GM19193 (cell line): Measurements from ENCODE around the gene LY6G5B.

Experiments
- POLR2A ChIP-seq: IDR thresholded peaks from 4 replicates; pipeline ENCODE4 v1.6.1; 2011; ENCODE audit not compliant: insufficient read depth, insufficient read length; ENCODE audit errors: extremely low read depth

The LY6G5B gene

DNA sequence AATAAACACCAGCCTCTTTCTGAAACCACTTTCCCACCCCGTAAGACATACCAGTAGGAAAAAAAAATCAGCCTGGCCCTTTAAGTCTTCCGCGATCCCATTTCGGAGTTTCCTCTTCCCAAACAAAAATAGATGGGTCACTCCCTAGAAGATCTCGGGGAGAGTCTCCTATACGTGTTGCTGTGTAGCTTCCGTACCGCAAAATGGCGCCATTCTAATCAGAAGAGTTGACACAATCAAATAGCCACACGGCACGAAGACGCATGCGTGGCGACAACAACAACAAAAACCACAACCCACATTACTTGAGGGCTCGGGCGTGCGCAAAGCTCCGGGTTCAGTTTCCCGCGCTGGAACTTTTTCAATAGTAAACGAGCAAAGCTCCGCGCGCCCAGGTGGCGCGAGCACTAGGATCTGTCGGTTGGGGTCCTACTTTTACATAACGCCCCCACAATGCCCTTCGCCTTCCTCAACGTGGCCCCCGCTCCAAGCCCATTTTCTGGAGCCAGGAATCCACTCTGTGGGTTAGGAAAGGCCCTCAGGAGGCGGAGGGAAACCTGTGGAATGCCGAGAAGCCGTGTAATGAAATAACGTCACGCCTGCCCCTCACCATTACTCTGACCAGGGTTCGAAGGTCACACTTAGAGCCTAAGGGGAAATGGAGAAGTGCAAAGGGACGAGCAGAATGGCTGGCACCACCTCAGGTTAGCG, 4.8 kb upstream of the LY6G5B start, which contains the start of gene GPANK1:
Gene GPANK1 (minus strand): TSS at position 208 of the 711 bp plus-strand sequence. CDS start 519 bp downstream, outside the sequence.
- TF ChIP-seq POLR2A = no peak

DNA sequence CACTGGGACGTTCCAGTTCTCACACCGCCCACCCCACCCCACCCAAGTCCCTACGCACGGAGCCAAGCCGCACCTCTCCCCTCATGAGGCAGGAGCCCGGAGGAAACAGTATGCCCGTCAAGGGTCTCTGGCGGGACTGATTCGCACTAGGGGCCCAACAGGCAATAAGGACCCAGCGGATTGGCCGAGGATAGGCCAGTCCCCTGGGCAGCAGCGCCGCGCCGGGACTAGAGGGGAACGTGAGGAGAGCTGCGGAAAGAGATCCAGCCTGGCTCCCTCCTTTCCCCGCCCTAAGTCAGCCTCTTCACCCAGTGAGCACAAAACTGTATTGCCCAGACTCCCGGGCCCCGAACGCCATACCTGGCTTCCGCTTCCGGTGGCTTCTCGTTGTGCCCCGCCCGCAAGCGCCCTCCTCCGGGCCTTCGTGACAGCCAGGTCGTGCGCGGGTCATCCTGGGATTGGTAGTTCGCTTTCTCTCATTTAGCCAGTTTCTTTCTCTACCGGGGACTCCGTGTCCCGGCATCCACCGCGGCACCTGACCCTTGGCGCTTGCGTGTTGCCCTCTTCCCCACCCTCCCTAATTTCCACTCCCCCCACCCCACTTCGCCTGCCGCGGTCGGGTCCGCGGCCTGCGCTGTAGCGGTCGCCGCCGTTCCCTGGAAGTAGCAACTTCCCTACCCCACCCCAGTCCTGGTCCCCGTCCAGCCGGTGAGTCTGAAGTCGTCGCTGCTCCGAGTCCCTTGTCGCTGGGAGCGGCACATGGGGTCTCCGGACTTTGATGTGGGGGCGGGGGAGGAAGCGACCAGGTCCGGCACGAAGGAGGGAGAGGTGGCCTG, 4.1 kb upstream of the LY6G5B start, which contains the start of gene CSNK2B:
Gene CSNK2B (plus strand): TSS at position 580 of the 836 bp plus-strand sequence. CDS start 752 bp downstream, outside the sequence.
- peak; percentile 87 for TF ChIP-seq POLR2A

DNA sequence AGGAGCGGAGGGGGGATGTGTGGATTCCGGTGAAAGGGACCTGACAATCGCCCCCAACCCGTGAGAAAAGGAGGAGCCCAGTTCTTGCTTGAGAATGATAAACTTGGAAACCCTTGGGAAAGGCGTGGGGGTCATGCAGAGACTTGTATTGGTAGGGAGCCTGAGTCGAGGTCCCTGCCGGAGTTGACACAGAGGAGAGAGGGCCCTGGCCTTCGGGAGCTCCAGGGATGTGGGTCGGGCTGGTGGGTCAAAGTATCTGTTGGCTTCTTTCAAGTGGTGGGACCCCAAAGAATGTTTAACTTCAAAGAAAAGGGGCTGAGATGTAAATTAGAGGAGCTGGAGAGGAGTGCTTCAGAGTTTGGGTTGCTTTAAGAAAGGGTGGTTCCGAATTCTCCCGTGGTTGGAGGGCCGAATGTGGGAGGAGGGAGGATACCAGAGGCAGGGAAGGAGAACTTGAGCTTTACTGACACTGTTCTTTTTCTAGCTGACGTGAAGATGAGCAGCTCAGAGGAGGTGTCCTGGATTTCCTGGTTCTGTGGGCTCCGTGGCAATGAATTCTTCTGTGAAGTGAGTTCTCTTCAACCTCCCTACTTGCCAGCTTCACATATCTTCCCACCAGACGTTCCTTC, 3.3 kb upstream of the LY6G5B start:
- TF ChIP-seq POLR2A = no peak

DNA sequence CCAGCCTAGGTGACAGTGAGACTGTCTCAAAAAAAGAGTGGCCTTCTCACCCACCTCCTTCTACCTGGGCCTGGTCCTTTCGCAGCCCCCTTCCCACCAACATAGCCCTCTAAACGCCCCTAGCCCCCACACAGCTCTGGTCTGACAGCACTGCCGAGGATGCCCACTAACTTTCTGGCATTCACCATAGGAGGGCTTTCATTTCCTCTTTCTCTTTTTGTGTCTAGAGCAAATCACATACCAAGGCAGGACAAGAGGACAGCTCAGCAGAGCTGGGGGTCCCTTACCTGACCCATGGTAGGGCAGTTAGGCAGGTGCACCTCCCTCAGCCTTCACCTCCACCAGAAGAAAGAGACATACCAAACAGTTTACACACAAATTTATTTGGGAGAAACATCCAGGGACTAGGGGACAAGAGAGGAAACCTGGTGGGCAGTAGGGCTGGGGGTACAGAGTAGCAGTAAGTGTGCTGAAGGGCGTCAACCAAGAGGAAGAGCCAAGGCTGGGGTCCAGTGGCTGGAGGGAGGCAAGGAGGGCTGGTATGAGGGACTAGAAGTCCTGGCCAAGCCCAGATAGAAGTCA, 6.6 kb downstream of the LY6G5B start:
- no peak for TF ChIP-seq POLR2A

DNA sequence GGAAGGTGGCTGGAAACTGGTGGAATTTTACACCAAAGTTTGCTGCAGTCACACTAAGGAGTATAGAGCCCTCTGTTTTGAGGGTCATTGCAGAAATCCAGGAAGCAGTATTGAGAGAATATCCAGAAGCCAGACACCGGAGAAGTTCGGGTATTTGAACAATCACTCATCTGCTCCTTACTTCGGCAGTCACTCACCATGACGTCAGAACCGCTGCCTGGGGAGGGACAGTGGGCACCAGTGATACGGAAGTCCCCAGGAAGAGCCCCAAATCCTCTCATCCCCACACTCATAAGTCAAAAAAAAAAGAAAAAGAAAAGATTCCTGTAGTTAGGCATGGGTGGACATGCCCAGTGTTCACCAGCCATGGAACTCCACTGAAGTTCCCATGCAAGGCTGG, 7.1 kb downstream of the LY6G5B start:
- no peak for TF ChIP-seq POLR2A

DNA sequence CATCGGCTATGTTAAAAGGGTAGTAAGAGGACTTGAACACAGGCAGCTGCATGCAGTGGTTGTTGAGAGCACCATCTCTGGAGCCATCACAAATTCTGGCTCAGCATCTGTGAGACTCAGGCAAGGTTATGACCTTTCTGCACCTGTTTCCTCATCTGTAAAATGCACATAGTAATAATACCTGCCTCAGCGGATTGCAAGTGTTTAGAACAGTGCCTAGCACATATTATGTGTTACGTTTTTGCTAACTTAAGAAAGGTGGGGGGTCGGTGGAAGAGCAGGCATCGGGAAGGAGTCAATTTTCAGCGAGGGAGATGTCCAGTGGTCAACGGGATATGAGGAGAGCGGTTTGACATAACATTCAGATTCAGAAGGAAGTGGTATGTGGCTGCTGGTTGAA, 8.2 kb downstream of the LY6G5B start:
- no peak for TF ChIP-seq POLR2A

DNA sequence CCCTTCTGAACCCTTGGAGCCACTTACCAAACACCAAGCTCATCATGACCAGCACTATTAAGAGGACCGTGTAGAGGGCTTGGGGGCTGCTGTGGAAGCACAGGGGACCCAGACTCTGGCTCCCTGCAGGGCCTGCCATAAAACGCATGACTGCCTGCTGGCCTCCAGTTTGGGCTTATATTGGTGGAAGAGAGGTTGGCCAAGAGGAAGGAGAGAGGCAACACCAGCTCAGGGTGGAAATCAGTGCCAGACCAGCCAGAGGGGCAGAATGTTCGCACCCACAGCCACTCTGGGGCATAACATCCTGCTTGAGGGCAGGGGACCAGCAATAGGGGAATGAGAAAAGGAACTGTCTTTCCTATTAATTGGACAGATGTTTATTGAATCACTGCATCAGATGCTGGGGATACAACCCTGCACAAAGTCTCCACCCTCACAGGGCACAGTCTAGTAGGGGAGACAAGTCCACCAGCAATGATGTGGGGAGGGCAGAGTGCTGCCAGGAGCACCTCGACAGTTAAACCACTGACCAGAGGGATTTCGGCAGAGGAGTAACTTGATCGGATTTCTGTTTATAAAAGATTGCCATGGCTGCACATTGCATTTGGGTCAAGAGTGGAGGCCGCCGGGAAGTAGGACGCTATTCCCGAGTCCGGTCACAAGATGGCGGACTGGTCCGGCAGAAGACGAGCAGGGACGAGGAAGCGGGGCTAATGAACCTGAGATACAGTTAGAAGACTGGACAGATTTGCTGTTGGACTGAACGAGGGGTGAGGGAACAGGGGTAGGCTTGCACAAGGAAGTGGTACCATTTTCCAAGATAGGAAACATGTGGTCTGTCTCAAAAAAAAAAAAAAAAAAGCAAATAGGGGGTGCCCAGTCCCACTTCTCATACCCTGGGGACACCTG, 10.7 kb downstream of the LY6G5B start, which contains the start of gene LY6G5C:
Gene LY6G5C (minus strand): TSS at position 842 of the 909 bp plus-strand sequence. CDS start 694 bp downstream, at position 148.
- TF ChIP-seq POLR2A = no peak

DNA sequence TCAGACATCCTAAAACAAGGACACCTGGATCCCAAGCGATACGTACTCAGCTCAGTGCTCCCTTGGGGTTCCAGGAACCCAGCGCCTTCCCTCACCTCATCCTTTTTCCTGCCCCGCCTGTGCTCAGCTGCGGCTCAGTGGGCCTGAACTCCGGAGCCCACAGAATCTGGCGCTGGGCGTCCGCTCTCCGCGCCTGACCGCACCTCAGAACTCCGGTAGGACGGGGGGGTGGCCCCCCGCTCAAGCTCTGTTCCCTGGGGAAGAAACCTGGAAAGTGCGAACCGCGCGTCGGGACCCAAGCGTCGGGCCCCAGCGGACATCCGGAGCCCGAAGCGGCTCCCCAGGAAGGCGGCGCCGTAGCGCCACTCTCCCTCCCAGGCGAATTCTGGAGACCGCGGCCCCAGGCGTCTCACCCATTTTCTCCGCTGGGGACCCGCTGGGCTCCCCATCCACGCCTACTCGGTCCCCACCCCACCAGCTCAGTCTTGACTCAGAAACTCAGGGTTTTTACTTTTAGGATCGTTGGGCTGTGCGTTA, 11.4 kb downstream of the LY6G5B start:
- TF ChIP-seq POLR2A = no peak

DNA sequence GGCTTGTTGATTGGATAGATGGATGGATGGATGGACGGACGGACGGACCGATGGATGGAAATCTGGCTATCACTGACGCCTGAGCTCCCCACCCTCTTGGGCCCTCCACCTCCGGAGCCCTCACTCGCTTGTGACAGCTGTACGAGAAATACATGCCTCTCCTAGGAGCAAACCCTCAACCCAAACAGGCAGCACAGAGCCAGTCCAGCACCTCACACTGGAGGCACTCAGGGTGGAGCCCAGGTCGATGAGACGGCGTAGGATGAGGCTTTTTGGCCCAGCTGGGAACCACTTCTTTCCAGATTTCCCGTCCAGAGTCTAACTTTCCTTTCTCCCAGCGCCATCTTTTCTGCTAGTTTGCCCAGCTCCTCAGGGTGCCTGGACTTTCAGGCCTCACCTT, 13.8 kb downstream of the LY6G5B start:
- TF ChIP-seq POLR2A = no peak

DNA sequence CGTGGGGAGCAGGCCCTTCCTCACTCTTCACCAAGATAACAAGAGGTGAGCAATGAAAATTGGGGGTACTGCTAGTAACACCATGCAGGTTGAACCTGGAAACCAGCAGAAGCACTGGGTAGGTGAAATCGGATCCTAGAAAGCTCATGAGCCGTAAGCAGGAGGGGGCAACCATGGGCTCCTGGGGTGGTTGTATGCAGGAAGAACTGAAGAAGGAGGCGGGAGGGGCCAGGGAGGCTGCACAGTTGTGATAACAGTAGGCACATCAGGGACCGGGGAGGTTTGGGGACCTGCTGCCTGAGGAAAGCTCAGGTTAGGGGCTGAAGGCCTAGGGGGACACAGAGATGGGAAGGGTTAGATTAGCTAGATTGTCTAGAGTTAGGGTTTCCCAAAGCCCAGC, 16.7 kb downstream of the LY6G5B start:
- TF ChIP-seq POLR2A = no peak

DNA sequence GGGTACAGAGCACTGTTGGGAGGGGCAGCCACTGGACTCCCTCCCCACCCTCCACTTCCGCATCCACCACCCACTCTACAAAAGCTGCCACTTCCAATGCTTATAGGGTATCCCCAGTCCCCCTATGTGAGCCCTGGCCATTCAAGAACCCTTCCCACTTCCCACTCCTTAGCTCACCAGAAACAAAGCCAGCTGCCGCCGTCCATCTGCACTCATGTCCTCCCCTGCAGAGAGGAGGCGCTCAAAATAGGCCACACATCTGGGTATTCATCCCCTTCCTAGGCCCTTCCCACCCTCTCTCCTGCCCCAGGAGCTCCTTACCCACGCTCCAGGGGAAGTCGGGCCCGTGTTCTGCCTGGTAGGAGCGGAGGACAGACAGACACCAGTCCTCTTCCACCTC, 17.5 kb downstream of the LY6G5B start:
- TF ChIP-seq POLR2A = no peak

DNA sequence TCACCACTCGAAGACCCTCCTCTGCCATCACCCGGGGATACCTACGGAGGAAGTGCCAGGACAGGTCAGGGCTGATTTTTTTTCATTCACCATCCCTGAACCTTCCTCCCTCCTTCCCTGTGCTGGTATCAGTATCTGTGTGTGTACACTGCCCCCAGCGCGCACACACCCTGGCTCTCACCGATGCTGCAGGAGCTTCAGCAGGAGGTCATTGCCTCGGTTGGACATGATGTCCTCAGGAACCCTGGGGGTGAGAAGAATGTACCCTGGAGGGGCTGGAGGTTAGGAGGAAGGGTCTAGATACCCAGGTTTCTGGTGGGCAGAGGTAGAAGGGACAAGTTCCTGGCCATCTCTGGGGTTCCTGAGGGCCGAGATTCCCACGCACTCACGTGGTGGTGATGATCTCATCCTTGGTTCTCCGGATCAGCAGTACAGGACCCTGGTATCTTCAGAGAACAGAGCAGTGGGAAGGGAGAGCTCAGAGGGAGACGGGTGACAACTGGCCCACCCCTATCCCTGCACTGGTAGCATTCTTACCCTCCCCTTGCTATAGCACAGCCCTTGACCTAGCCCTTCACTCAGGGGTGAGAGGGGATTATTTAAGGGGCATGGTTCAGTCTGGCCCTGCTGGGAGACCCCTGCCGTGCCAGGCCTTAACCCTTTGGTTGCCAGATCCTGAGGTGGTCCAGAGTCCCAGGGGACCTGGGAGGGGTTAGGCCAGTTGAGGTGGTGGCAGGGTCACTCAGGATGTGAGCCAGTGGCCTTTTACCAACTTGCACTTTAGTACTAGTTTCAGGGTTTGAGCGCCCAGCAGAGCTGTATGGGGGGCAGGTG, 18.3 kb downstream of the LY6G5B start:
- no peak for TF ChIP-seq POLR2A

DNA sequence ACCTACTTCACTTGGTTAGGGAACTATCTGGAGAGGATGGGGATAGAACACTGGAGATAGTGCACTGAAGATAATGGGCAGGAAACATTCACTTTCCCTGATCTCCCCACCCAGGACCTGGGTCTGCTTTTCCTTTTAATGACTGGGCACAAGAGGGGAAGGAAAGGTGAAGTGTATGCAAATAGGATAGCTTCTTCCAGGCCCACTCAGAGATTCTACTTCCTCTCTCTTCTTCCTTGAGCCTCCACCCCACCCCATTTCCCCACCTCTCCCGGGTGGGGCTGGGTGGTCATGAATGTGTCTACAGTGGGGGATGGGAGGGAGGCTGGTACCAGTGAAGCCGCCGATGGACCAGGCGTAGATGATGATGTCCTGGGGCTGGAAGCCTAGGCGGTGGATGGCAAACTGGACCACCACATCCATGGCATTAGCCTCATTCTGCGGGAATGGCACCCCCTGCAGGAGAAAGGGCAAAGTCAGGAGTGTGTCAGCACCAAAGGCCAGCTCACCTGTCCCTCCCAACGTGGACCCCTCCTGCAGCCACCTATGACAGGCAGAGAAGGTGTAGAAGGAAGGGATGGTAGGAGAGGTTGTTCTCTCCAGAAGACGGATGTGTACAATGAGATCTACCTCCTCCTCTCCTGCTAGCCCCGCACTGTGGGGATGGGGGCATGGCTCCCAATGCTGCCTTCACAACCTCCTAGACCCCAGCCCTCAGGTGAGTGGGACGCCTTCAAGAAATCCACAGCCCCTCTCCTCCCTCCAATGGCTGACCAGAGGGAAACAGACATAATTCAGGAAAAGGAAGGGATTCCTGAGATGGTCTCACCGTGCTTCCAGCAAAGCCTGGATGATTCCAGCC, 19.7 kb downstream of the LY6G5B start:
- TF ChIP-seq POLR2A = no peak
